Measurements from ENCODE around the gene SPOP.

SPOP gene

GRCh38 chr17:49618028-49618611 lies 59.8 kb downstream of the SPOP start:
- DNase-seq (ENCODE audit: low read depth in 2 of 2, low spot score in 1 of 2) = no peak

- no peak for DNase-seq (ENCODE audit: low read depth in 2 of 2, low spot score in 1 of 2)
These were observed 61.2 kb downstream of the SPOP start for GRCh38 chr17:49616601-49617131.

GRCh38 chr17:49616086-49616485 lies 61.8 kb downstream of the SPOP start:
- DNase-seq (ENCODE audit: low read depth in 2 of 2, low spot score in 1 of 2) = no peak

- DNase-seq (ENCODE audit: low read depth in 2 of 2, low spot score in 1 of 2) = no peak
These were observed 64.6 kb downstream of the SPOP start for GRCh38 chr17:49613182-49613800.

GRCh38 chr17:49612726-49613125 lies 65.2 kb downstream of the SPOP start:
- DNase-seq (ENCODE audit: low read depth in 2 of 2, low spot score in 1 of 2) = no peak

GRCh38 chr17:49610883-49611584 lies 66.9 kb downstream of the SPOP start:
- DNase-seq (ENCODE audit: low read depth in 2 of 2, low spot score in 1 of 2) = no peak

- DNase-seq (ENCODE audit: low read depth in 2 of 2, low spot score in 1 of 2) = no peak
These were observed 73.5 kb downstream of the SPOP start for GRCh38 chr17:49604314-49604869.

- DNase-seq (ENCODE audit: low read depth in 2 of 2, low spot score in 1 of 2) = no peak
These were observed 74.2 kb downstream of the SPOP start for GRCh38 chr17:49603720-49604119.

- no peak for DNase-seq (ENCODE audit: low read depth in 2 of 2, low spot score in 1 of 2)
These were observed 74.7 kb downstream of the SPOP start for GRCh38 chr17:49603238-49603637.

GRCh38 chr17:49602783-49603182 lies 75.1 kb downstream of the SPOP start:
- DNase-seq (ENCODE audit: low read depth in 2 of 2, low spot score in 1 of 2) = no peak

GRCh38 chr17:49600949-49601348 lies 76.9 kb downstream of the SPOP start:
- no peak for DNase-seq (ENCODE audit: low read depth in 2 of 2, low spot score in 1 of 2)

- no peak for DNase-seq (ENCODE audit: low read depth in 2 of 2, low spot score in 1 of 2)
These were observed 79.0 kb downstream of the SPOP start for GRCh38 chr17:49598918-49599317.

- no peak for DNase-seq (ENCODE audit: low read depth in 2 of 2, low spot score in 1 of 2)
These were observed 79.8 kb downstream of the SPOP start for GRCh38 chr17:49597928-49598655.

GRCh38 chr17:49597436-49597835 lies 80.5 kb downstream of the SPOP start:
- DNase-seq (ENCODE audit: low read depth in 2 of 2, low spot score in 1 of 2) = no peak

- no peak for DNase-seq (ENCODE audit: low read depth in 2 of 2, low spot score in 1 of 2)
These were observed 81.2 kb downstream of the SPOP start for GRCh38 chr17:49596613-49597244.

- DNase-seq (ENCODE audit: low read depth in 2 of 2, low spot score in 1 of 2) = no peak
These were observed 81.9 kb downstream of the SPOP start for GRCh38 chr17:49595980-49596379.

- DNase-seq (ENCODE audit: low read depth in 2 of 2, low spot score in 1 of 2) = no peak
These were observed 82.6 kb downstream of the SPOP start for GRCh38 chr17:49595328-49595727.

- DNase-seq (ENCODE audit: low read depth in 2 of 2, low spot score in 1 of 2) = no peak
These were observed 85.6 kb downstream of the SPOP start for GRCh38 chr17:49592263-49592662.

GRCh38 chr17:49590874-49591273 lies 87.0 kb downstream of the SPOP start:
- no peak for DNase-seq (ENCODE audit: low read depth in 2 of 2, low spot score in 1 of 2)

GRCh38 chr17:49589577-49589927 lies 88.3 kb downstream of the SPOP start:
- DNase-seq (ENCODE audit: low read depth in 2 of 2, low spot score in 1 of 2) = no peak

Measured in stimulated activated CD8-positive, alpha-beta memory T cell treated with anti-CD3 and anti-CD28 coated beads, Interleukin-4, amount 100 ng/mL, for 1 hour (primary cell).